Activated naive CD4-positive, alpha-beta T cell treated with anti-CD3 and anti-CD28 coated beads, Interleukin-2, amount 50 U/mL, for 72 hours (primary cell): Measurements from ENCODE around the gene SLC6A20. TPM values are rescaled to one million over a fixed set of nuclear protein-coding genes. Genes with fewer than 3 reads are reported as not detected.
A peak's percentile ranks its signal among the peaks of the same experiment; 100 is the strongest.
"Not testable (repeated sequence)": the region's sequence is repeated elsewhere in the genome, so short reads cannot be mapped to it uniquely, and the experiment has no call there.

Experiments
- ATAC-seq, 2 donors: fragments of 150-1000 bp; cut with Tn5 transposase; 2 replicates each; pipeline ENCODE4 v1.10.0; 2021; ENCODE audit warnings: mild to moderate bottlenecking in 2 of 2, moderate library complexity in 2 of 2
- DNase-seq, 2 donors: peaks; one replicate each; pipeline ENCODE4 v3.0.0; 2021 to 2022; ENCODE audit warnings: low spot score in 2 of 2
- H3K27ac Mint-ChIP-seq, 2 donors: one replicate each; pipeline ENCODE4 v1.8.0; 2022; ENCODE audit warnings: mild to moderate bottlenecking in 2 of 2, mixed read lengths in 2 of 2
- H3K36me3 Mint-ChIP-seq, 2 donors: one replicate each; pipeline ENCODE4 v1.8.0; 2022; ENCODE audit warnings: mixed read lengths in 2 of 2
- H3K9me3 Mint-ChIP-seq, 2 donors: one replicate each; pipeline ENCODE4 v1.8.0; 2022; ENCODE audit warnings: mixed read lengths in 2 of 2
- total RNA-seq, 2 donors: library from RNA; stranded (reverse); gene quantifications; one replicate each; pipeline ENCODE4 v1.2.3, GENCODE V29; 2022

The SLC6A20 gene
- total RNA-seq, 2 donors from 2014 or later = not detected

DNA sequence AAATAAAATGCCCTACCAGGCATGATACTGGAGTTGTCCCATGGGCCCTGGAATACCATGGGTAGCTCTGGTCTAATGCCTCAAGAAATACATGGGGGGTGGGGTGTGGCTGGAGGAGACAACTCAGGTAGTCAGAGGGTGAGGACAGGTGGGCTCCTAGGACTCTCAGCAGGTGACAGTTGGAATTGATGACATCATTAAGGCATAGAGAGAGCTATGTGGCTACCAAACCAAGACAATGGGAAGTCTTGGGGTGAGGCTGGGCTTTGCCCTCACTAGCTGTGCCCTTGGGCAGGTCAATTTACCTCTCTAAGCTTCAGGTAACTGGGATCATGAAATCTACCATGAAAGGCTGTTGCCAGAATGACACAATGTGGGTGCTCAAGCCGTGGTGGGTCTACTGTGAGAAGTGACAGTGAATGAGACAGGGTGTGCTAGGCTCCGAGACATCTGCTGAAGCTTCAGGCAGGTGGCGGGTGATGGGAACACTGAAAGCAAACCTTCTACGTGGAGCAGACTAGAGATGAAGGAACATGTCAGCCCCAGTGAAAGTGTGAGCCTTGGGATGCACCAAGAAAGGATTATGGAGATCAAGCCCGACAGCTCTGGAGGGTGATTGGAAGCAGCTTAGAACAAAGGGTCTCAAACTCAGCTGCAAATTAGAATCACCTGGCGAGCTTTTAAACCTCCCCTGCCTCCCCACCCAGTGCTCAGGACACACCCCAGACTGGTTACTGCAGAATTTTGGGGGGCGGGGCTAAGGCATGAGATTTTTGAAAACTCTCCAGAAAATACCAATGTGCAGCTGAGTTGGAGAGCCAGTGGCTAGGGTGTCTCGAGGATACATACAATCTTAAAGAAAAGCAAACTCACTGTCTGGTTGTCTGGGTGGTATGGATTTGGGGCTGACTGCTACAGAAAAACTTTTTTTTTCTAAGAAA lies 21.5 kb downstream of the SLC6A20 start:
- no peaks in the 10 kb centered on the region for H3K36me3 Mint-ChIP-seq
- H3K9me3 Mint-ChIP-seq = no peaks in the 10 kb centered on the region
- ATAC-seq (no peak), DNase-seq (no peak)
- H3K27ac Mint-ChIP-seq = no peak overlapping the region

GRCh38 chr3:45773714-45774449 lies 22.5 kb downstream of the SLC6A20 start:
- Mint-ChIP-seq H3K9me3 (no peaks in the 10 kb centered on the region), H3K27ac (no peak overlapping the region), H3K36me3 (no peaks in the 10 kb centered on the region)
- no peak for DNase-seq
- no peak for ATAC-seq

- Mint-ChIP-seq H3K36me3 (no peaks in the 10 kb centered on the region), H3K27ac (peak overlapping the region in 1 of 2 donors; percentile 40)
- ATAC-seq = no peak
Measured at GRCh38 chr3:45773072-45773471, 23.3 kb downstream of the SLC6A20 start.

GRCh38 chr3:45772341-45773035 lies 23.8 kb downstream of the SLC6A20 start:
- DNase-seq = no peak
- H3K27ac Mint-ChIP-seq = peak overlapping the region in 1 of 2 donors; percentile 40
- peak; percentile 72 to 91 for ATAC-seq
- H3K36me3 Mint-ChIP-seq = no peaks in the 10 kb centered on the region
- no peaks in the 10 kb centered on the region for H3K9me3 Mint-ChIP-seq

More at GRCh38 chr3:45773072-45773471, 23.3 kb downstream of the SLC6A20 start:
- no peak for DNase-seq
- no peaks in the 10 kb centered on the region for H3K9me3 Mint-ChIP-seq

DNA sequence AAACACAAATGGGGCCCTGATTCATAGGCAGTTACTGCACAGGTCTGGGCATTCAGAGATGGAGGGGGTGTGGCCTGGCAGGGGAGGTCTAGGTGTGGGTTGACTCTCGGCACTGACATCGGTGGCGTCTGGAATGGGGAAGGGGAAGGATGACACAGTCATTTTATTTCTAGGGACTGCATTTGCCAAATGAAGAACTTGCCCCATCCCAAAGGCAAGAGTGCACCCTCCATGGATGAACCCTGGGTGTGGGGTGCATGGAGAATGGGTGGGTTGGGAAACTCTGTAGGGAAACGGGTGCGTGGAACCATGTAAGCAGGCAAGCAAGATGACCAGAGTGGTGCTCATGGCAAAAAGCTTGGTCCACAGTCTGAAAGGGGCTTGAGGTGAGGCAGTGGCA lies 24.5 kb downstream of the SLC6A20 start:
- no peak for DNase-seq
- Mint-ChIP-seq H3K9me3 (no peaks in the 10 kb centered on the region), H3K27ac (no peak overlapping the region), H3K36me3 (no peaks in the 10 kb centered on the region)
- ATAC-seq = no peak

GRCh38 chr3:45771166-45771775 lies 25.1 kb downstream of the SLC6A20 start:
- ATAC-seq = no peak
- no peaks in the 10 kb centered on the region for H3K36me3 Mint-ChIP-seq
- DNase-seq = no peak
- H3K9me3 Mint-ChIP-seq = no peaks in the 10 kb centered on the region
- no peak overlapping the region for H3K27ac Mint-ChIP-seq

- Mint-ChIP-seq H3K36me3 (no peaks in the 10 kb centered on the region), H3K27ac (no peak overlapping the region), H3K9me3 (no peaks in the 10 kb centered on the region)
- DNase-seq (no peak), ATAC-seq (no peak)
Measured at GRCh38 chr3:45765958-45766357, 30.4 kb downstream of the SLC6A20 start.

DNA sequence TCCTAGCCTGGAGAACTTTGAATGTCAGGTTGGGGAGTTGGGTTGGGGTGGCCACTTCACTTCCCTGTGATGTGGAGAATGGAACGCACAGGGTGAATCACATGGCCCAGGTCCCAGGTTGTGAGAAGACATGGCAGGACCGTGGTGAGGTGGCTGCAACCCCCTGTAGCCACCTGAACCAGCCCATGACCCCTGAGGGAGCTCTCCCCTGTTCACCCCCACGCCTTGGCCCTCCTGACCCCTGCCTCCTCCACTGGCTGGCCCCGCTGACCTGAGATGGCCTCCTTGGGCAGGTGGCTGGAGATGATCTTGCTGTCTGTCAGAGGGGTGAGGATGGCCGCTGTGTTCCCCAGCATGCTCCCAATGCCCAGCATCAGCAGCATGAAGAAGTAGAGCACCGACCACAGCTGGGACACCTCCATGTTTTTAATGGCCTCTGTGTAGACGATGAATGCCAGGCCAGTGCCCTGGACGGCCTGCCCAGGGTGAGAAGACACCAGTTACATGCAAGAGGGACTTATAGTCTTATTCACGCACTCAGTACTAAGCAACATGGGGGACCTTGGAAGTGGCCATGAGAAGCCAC lies 31.0 kb downstream of the SLC6A20 start:
- ATAC-seq (no peak), DNase-seq (no peak)
- Mint-ChIP-seq H3K9me3 (no peaks in the 10 kb centered on the region), H3K27ac (no peak overlapping the region), H3K36me3 (no peaks in the 10 kb centered on the region)

- DNase-seq = no peak
- ATAC-seq = no peak
- no peaks in the 10 kb centered on the region for H3K9me3 Mint-ChIP-seq
- H3K36me3 Mint-ChIP-seq = no peaks in the 10 kb centered on the region
- no peak overlapping the region for H3K27ac Mint-ChIP-seq
Measured at GRCh38 chr3:45763303-45763675, 33.0 kb downstream of the SLC6A20 start.

DNA sequence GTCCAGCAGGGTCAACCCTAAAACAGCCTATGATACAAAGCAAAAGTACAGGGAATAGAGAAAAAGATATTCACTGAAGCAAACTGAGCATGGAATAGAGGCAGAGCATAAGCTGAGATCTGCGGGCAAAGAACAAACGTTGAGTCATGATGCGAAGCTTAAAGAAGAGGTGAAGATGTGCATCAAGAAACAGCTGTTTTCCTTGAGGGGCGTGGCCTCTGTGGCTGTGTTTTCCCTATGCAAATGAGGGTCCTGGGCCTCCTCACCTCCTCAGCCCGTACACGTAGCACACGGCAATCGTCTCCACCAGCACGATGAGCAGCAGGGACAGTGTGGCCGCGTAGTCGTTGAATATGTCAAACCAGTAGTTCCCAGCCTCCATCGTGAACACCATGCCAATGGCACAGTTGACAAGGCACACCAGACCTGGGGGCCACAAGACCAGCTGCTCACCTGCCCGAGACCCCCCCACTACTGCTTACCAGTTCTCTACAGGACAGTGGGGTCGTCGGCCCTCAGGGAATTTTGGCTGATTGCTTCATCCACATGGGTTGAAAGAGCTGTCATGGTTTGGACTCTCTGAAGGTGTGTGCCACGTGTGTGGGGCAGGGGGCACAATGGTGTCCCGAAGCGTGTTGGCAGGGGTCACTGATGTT lies 33.6 kb downstream of the SLC6A20 start:
- Mint-ChIP-seq H3K27ac (no peak overlapping the region), H3K36me3 (no peaks in the 10 kb centered on the region), H3K9me3 (no peaks in the 10 kb centered on the region)
- DNase-seq (no peak), ATAC-seq (no peak)

DNA sequence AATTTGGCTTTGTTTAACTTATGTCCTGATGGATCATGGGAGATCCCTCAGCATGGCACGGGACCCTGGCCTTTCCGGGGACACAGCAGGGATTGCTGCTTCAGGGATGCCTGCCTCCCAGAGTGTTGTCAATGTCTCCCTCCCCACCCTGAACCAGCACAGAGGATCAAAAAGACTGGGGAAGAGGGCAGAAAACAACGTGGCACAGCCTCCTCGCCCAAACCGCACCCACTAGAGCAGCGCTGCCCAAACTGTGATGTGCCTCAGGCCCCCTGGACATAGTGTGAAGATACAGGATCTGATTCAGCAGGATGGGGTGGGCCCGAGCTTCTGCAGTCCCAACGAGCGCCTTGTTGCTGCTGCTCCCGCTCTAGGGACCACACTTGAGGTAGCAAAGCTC lies 34.5 kb downstream of the SLC6A20 start:
- DNase-seq = no peak
- H3K27ac Mint-ChIP-seq = no peak overlapping the region
- no peaks in the 10 kb centered on the region for H3K36me3 Mint-ChIP-seq
- H3K9me3 Mint-ChIP-seq = no peaks in the 10 kb centered on the region
- ATAC-seq = no peak

GRCh38 chr3:45760878-45761711 lies 35.2 kb downstream of the SLC6A20 start:
- peak in 1 of 2 donors; percentile 36 for DNase-seq
- Mint-ChIP-seq H3K9me3 (no peaks in the 10 kb centered on the region), H3K36me3 (no peaks in the 10 kb centered on the region), H3K27ac (no peak overlapping the region)
- peak; percentile 67 to 69 for ATAC-seq

DNA sequence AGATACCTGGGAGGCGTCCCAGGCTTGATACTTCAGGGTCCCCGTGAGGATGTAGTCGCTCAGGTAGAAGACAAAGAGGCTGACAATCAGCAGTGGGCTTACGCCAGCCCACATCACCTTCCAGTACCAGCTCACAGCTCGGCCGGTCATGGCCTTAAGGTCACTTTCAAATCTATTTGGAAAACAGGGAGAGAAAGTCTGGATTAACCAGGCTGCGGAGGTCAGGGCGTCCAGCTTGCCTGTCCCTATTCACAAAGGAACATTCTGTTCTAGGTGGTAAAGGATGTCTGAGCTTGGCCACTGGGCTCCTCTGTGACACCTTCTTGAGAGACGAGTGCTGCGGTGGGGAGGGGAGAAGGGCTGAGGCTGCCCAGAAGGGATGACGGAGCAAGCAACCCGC lies 36.5 kb downstream of the SLC6A20 start:
- H3K36me3 Mint-ChIP-seq = no peaks in the 10 kb centered on the region
- H3K9me3 Mint-ChIP-seq = no peaks in the 10 kb centered on the region
- no peak for DNase-seq
- H3K27ac Mint-ChIP-seq = no peak overlapping the region
- no peak for ATAC-seq

DNA sequence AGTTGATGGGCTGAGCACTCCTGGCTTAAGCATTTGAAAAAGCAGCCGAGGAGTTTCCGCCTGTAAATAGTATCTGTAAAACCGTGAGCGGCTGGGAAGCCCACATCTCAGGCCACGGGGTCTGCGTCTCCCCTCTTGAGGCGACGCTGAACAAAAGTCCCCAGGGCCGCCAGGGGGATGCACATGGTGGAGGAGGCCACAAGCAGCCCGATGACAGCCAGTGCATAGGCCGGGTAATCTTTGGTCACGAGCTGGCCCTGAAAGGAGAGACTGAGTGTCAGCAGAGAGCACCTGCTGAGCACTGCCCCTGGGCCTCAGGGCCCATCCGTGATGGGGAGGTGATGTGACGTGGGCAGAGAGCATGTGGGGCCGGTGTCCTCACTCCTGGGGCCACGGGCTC lies 37.5 kb downstream of the SLC6A20 start:
- Mint-ChIP-seq H3K27ac (no peak overlapping the region), H3K9me3 (no peaks in the 10 kb centered on the region), H3K36me3 (no peaks in the 10 kb centered on the region)
- no peak for ATAC-seq
- DNase-seq = no peak

GRCh38 chr3:45757141-45757540 lies 39.2 kb downstream of the SLC6A20 start:
- H3K27ac Mint-ChIP-seq = not testable (repeated sequence)

More at GRCh38 chr3:45757141-45757540, 39.2 kb downstream of the SLC6A20 start:
- H3K9me3 Mint-ChIP-seq, H3K36me3 Mint-ChIP-seq, ATAC-seq, DNase-seq: not testable (repeated sequence)
